HG02981 (cell line): ENCODE results near the gene PHACTR1.

Source experiments
- ATAC-seq: cut with Tn5 transposase; IDR thresholded peaks from one replicate; pipeline ENCODE4 v1.9.1; 2021; ENCODE audit warnings: mild to moderate bottlenecking, moderate library complexity; ENCODE audit not compliant: unreplicated experiment

PHACTR1 gene

GRCh38 chr6:13091192-13091591, 374.6 kb downstream of the PHACTR1 start:
- ATAC-seq, result no peak

- no peak for ATAC-seq
Measured at GRCh38 chr6:13094781-13095425, 378.3 kb downstream of the PHACTR1 start.

GRCh38 chr6:13096084-13096483, 379.5 kb downstream of the PHACTR1 start:
- ATAC-seq, result no peak

GRCh38 chr6:13097454-13097853, 380.9 kb downstream of the PHACTR1 start:
- ATAC-seq, result no peak

GRCh38 chr6:13098006-13098405, 381.4 kb downstream of the PHACTR1 start:
- no peak for ATAC-seq

- no peak for ATAC-seq
Measured at GRCh38 chr6:13098793-13099570, 382.4 kb downstream of the PHACTR1 start.

GRCh38 chr6:13099771-13100170, 383.2 kb downstream of the PHACTR1 start:
- no peak for ATAC-seq

- no peak for ATAC-seq
Measured at GRCh38 chr6:13101409-13101808, 384.8 kb downstream of the PHACTR1 start.

GRCh38 chr6:13101985-13102384, 385.4 kb downstream of the PHACTR1 start:
- no peak for ATAC-seq

GRCh38 chr6:13103169-13103568, 386.6 kb downstream of the PHACTR1 start:
- no peak for ATAC-seq

GRCh38 chr6:13105139-13105538, 388.6 kb downstream of the PHACTR1 start:
- ATAC-seq, result no peak

- no peak for ATAC-seq
Measured at GRCh38 chr6:13112921-13113320, 396.4 kb downstream of the PHACTR1 start.

GRCh38 chr6:13113376-13113775, 396.8 kb downstream of the PHACTR1 start:
- ATAC-seq, result no peak

- ATAC-seq, result no peak
Measured at GRCh38 chr6:13113981-13114593, 397.5 kb downstream of the PHACTR1 start.

GRCh38 chr6:13116155-13116554, 399.6 kb downstream of the PHACTR1 start:
- no peak for ATAC-seq

GRCh38 chr6:13117570-13117969, 401.0 kb downstream of the PHACTR1 start:
- ATAC-seq, result no peak

GRCh38 chr6:13119549-13119948, 403.0 kb downstream of the PHACTR1 start:
- no peak for ATAC-seq

- ATAC-seq, result no peak
Measured at GRCh38 chr6:13120483-13121482, 404.2 kb downstream of the PHACTR1 start.

- no peak for ATAC-seq
Measured at GRCh38 chr6:13124131-13124530, 407.6 kb downstream of the PHACTR1 start.

GRCh38 chr6:13125841-13126240, 409.3 kb downstream of the PHACTR1 start:
- ATAC-seq, result no peak
